Putamen (tissue), 1 donor: ENCODE data around the gene SERPIND1.
"Not testable (repeated sequence)": the region's sequence is repeated elsewhere in the genome, so short reads cannot be mapped to it uniquely, and the experiment has no call there.

ENCODE experiments used
- DNase-seq: peaks from one replicate; pipeline ENCODE4 v3.0.0-alpha.2; 2016; ENCODE audit warnings: low spot score

SERPIND1 gene

DNA sequence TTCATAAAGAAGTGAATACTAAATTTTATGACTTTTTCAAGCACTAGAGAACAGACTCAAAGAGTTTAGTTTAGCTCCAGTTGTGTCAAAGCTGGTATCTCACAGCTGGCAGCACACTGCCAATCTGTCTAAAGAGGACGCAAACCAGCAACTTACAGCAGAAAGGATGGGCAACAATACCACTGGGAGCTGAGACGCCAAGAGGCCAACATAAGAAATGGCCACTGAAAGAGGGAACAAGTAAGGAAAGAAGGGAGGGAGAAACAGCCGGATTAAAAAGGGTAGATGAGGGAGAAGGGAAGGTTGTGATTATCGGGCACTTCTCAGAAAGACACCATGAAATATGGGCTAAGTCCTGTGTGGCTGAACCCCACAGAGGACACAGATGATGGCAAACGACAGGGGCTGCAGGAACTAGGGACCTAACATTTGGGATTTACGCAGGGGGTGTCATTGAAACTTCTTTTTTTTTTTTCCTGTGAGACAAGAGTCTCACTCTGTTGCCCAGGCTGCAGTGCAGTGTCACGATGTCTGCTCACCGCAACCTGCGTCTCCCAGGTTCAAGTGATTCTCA, 41.7 kb downstream of the SERPIND1 start:
- no peak for DNase-seq

DNA sequence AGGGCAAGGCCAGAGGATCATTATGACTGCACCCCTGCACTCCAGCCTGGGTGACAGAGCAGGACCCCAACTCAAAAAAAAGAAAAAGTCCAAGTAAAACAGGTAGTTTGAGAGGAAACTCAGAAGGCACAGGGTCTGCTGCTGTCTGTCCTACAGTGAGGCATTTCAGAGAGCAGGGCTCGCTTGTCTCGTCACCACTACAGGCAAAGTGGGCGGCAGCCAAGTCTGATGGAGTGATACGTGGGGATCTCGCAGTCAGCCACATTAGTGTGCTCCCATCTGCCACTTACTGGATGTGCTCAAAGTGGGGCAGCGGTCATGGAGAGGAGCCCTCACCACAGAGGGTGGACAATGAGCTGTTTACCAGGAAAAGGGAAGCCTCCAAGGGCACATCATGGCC, 42.6 kb downstream of the SERPIND1 start:
- peak; percentile 16 for DNase-seq

DNA sequence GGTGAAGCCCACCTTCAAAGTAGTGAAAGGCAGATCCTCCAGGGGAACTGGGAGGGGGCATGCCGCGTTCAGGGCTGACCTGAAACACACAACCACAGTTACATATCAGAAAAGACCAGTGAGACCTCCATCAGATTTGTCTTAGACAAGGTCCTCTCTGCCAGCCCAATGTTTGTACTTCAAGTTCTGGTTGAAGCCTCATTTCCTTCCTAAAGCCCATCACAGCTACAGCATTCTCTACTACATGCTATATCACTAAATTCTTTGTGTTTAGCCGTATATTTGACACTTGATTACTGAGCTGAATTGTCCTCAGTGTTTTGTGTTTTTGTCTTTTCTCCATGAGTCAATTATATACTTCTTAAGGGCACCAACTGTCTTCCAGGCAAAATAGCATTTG, 44.6 kb downstream of the SERPIND1 start:
- DNase-seq: no peak

GRCh38 chr22:20819471-20819870, 45.6 kb downstream of the SERPIND1 start:
- no peak for DNase-seq

GRCh38 chr22:20821717-20822239, 47.9 kb downstream of the SERPIND1 start:
- DNase-seq: not testable (repeated sequence)

GRCh38 chr22:20822240-20822639, 48.3 kb downstream of the SERPIND1 start:
- no peak for DNase-seq

GRCh38 chr22:20823264-20823663, 49.4 kb downstream of the SERPIND1 start:
- no peak for DNase-seq

- not testable (repeated sequence) for DNase-seq
Observed at GRCh38 chr22:20825216-20825615, 51.3 kb downstream of the SERPIND1 start.

DNA sequence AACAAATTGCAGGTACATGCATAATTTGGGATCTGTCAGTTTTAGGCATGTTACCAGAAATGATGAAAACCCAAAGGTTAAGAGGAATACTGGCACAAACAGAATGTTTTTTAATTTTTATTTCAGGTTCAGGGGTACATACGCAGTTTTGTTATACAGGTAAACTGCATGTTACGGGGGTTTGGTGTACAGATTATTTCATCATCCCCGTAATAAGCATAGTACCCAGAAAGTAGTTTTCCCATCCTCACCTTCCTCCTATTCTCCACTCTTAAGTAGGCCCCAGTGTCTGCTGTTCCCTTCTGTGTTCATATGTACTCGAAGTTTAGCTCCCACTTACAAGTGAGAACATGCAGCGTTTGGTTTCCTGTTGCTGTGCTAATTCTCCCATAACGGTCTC, 51.7 kb downstream of the SERPIND1 start:
- DNase-seq: no peak

DNA sequence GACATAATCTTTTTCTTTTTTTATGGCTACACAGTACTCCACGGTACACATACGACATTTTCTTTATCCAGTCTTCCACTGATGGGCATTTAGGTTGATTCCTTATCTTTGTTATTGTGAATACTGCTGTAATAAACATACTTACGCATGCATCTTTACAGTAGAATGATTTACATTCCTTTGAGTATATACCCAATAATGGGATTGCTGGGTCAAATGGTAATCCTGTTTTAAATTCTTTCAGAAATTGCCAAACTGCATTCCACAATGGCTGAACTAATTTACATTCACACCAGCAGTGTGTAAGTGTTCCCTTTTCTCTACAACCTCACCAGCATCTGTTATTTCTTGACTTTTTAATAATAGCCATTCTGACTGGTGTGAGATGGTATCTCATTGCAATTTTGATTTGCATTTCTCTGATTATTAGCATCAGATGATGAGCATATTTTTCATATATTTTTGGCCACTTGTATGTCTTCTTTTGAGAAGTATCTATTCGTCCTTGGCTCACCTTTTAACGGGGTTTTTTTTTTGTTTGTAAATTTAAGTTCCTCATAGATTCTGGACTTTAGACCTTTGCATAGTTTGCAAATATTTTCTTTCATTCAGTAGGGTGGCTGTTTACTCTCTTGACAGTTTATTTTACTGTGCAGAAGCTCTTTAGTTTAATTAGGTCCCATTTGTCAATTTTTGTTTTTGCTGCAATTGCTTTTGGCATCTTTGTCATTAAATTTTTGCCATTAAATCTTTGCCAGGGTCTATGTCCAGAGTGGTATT, 52.6 kb downstream of the SERPIND1 start:
- DNase-seq: not testable (repeated sequence)

DNA sequence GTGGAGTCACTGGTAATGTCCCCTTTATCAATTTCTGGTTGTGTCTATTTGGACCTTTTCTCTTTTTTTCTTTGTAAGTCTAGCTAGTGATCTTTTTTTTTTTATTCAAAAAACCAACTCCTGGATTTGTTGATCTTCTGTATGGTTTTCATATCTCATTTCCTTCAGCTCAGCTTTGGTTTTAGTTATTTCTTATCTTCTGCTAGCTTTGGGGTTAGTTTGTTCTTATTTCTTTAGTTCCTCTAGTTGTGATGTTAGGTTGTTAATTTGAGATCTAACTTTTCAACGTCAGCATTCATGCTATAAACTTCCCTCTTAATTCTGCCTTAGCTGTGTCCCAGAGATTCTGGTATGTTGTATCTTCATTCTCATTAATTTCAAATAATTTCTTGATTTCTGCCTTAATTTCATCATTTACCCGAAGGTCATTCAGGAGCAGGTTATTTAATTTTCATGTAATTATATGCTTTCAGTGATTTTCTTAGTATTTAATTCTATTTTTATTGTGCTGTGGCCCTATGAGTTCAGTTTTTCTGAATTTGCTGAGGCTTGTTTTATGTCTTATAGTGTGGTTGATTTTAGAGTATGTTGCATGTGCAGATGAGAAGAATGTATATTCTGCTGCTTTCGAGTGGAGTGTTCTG, 55.7 kb downstream of the SERPIND1 start:
- no peak for DNase-seq

- DNase-seq: no peak
Observed at GRCh38 chr22:20833225-20833665, 59.3 kb downstream of the SERPIND1 start.

DNA sequence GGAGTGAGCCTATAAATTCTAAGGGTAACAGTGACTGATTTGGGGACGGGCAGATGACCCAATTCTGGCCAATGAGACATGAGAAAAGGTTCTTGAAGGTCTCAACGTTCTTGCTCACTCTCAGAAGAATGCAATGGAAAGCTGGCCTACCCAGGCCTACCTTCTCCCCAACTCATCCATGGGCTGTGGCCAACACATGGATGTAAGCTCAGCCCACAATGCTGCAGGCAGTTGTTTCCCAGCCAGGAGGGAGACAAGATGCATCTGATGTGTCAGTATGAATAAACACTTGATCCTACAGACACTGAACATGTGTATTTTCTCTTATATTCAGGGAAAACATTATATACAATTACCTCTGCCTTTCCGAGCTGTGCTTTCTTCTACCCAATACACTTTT, 60.3 kb downstream of the SERPIND1 start:
- DNase-seq: no peak

- no peak for DNase-seq
Observed at GRCh38 chr22:20834725-20835124, 60.8 kb downstream of the SERPIND1 start.
